Pancreas (tissue), 10 donors: ENCODE results near the gene SEPHS1. TPM values are rescaled to one million over a fixed set of nuclear protein-coding genes. Genes with fewer than 3 reads are reported as not detected.
A peak's percentile ranks its signal among the peaks of the same experiment; 100 is the strongest.

Experiments
- ATAC-seq, 4 donors: fragments of 200-7000 bp; cut with Tn5 transposase; one replicate each; pipeline versions ENCODE4 v1.8.0 to v1.9.1; 2020; ENCODE audit warnings: mild to moderate bottlenecking in 4 of 4, moderate library complexity in 4 of 4
- DNase-seq, 6 donors: peaks; one replicate each; pipeline ENCODE4 v3.0.0-alpha.2; 2020
- FAIRE-seq: peaks from 2 replicates; lab custom pipeline; 2012; peaks lifted over from hg19 to GRCh38; lab: Jason Lieb, UNC
- H3K27ac ChIP-seq, 4 donors: fragments of 200-600 bp; sonication (generic); 1 replicate in 3 of 4; 2 replicates in 1 of 4; pipeline versions ENCODE4 v1.5.0 to v1.8.0; 2020
- H3K27me3 ChIP-seq, 4 donors: fragments of 200-600 bp; one replicate each; pipeline ENCODE4 v1.8.0; 2021
- H3K36me3 ChIP-seq, 3 donors: fragments of 200-600 bp; sonication (generic) in 1 of 3; one replicate each; pipeline versions ENCODE4 v1.5.0 to v1.8.0; 2020 to 2021
- H3K4me1 ChIP-seq, 3 donors: fragments of 200-600 bp; one replicate each; pipeline ENCODE4 v1.8.0; 2021
- H3K4me3 ChIP-seq, 4 donors: fragments of 200-600 bp; sonication (generic) in 2 of 4; one replicate each; pipeline versions ENCODE4 v1.5.0 to v1.8.0; 2020 to 2021
- H3K9me3 ChIP-seq, 4 donors: fragments of 200-600 bp; one replicate each; pipeline ENCODE4 v1.8.0; 2021
- WGBS, 2 donors: extraction: QIAGEN DNeasy Blood & Tissue Kit; methylation state at CpG; one replicate each; pipeline ENCODE4 v1.1.7; 2013; 5-methylcytosine and 5-hydroxymethylcytosine counted together
- intact Hi-C, 3 donors: fragments of 100-400 bp; cut with DNase I; formaldehyde crosslinking; loops; one replicate each; pipeline versions ENCODE4 v1.11.1 to v1.14.2; 2022
- polyA plus RNA-seq, 2 donors: library from polyadenylated mRNA; stranded (reverse); fragments of 200-250 nt; gene quantifications; one replicate each; pipeline ENCODE4 v1.2.3, GENCODE V29; 2013
- total RNA-seq, 6 donors: library from RNA; stranded (reverse); fragmentation: NEBNext Ultra II Directional in 4 of 6; extraction: Animal tissue kit (Norgen Biotek cat#: 25700) in 4 of 6; gene quantifications; one replicate each; pipeline versions ENCODE4 v1.2.1 to v1.2.4, GENCODE V29; 2021 to 2023
- TF ChIP-seq, protein P1 (sequence below), 4 donors: fragments of 200-600 bp; sonication (generic) in 3 of 4; IDR thresholded peaks; one replicate each; pipeline versions ENCODE4 v1.5.0 to v1.8.0; 2021; ENCODE audit warnings: antibody characterized with exemption in 4 of 4
- donor health status: healthy with polysubstance abuse.
- donor health status: DM: no; HTN: no; CAD: no; lungs with moderate emphysema.
- donor health status: DM: no; HTN: no; CAD: no.
- donor health status: control.
- donor health status: control.
- donor health status: Bipolar disorder and iron deficiency.
- donor health status: DM: yes; HTN: yes; CAD: no.
- donor health status: DM: no; HTN: no; CAD: no.
- donor health status: DM: no; HTN: no; CAD: no.
- donor health status: DM: yes; HTN: yes; CAD: no.

SEPHS1 gene
- total and polyA plus RNA-seq, 8 donors, result 14.3 to 24.6 (median 19.7) TPM

DNA sequence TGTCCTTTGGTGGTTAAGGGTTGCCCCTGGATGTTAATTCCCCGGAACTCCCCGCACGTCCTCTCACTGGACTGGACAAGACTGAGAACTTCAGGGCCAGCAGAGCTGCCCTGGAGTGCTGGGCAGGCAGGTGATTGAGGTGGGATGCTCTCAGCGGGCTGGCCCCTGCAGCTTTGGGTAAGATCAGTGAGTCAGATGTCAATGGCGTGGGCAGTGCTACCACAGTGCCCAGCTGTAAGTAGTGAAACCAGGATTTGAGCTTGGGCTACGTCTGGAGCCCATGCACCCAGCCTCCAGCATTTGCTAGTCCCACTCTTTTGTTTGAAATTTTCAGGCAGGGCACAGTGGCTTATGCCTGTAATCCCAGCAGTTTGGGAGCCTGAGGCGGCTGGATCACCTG, 6.7 kb upstream of the SEPHS1 start:
- ATAC-seq, result no peak
- FAIRE-seq, result no peak
- Histone ChIP-seq H3K9me3 (no peaks in the 10 kb centered on the region), H3K36me3 (no peaks in the 10 kb centered on the region), H3K4me3 (no peak overlapping the region), H3K4me1 (peaks cover 0 to 4% (median 0%) of the 10 kb centered on the region in 3 donors), H3K27ac (no peak overlapping the region), H3K27me3 (no peaks in the 10 kb centered on the region)
- TF ChIP-seq, protein P1, sequence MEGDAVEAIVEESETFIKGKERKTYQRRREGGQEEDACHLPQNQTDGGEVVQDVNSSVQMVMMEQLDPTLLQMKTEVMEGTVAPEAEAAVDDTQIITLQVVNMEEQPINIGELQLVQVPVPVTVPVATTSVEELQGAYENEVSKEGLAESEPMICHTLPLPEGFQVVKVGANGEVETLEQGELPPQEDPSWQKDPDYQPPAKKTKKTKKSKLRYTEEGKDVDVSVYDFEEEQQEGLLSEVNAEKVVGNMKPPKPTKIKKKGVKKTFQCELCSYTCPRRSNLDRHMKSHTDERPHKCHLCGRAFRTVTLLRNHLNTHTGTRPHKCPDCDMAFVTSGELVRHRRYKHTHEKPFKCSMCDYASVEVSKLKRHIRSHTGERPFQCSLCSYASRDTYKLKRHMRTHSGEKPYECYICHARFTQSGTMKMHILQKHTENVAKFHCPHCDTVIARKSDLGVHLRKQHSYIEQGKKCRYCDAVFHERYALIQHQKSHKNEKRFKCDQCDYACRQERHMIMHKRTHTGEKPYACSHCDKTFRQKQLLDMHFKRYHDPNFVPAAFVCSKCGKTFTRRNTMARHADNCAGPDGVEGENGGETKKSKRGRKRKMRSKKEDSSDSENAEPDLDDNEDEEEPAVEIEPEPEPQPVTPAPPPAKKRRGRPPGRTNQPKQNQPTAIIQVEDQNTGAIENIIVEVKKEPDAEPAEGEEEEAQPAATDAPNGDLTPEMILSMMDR (IDR thresholded peaks at IDR 0.05), result no peak
- WGBS, 2 donors, result 81 to 84% methylated on average over 7 of the region's 7 CpGs
- intact Hi-C loops, result no loop called here
- DNase-seq, result no peak

DNA sequence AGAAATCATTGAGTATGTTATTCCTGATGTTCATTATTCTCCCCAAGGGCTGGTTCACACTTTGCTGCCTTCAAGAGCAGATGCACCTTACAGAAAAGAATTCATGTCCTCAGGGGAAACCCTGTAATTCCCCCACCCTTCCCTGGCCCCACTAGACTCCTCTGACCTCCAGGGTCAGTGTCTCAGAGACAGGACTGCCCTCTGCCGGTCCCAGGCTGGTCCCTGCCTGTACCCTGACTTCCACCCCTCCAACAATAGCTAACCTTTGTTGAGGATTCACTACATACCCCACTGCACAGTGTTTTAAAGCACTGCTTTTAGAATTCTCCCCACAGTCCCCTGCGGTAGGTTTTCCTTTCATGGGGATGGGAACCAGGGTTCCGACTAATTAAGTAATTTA, 4.4 kb upstream of the SEPHS1 start:
- Histone ChIP-seq H3K36me3 (no peaks in the 10 kb centered on the region), H3K27me3 (no peaks in the 10 kb centered on the region), H3K4me3 (no peak overlapping the region), H3K9me3 (no peaks in the 10 kb centered on the region), H3K27ac (no peak overlapping the region), H3K4me1 (peaks cover 0 to 4% (median 0%) of the 10 kb centered on the region in 3 donors)
- TF ChIP-seq, protein P1 (IDR thresholded peaks at IDR 0.05), result no peak
- ATAC-seq (no peak), FAIRE-seq (no peak), DNase-seq (no peak)
- intact Hi-C loops, result no loop called here
- WGBS, 2 donors, result 35 to 45% methylated on average over 3 of the region's 3 CpGs

DNA sequence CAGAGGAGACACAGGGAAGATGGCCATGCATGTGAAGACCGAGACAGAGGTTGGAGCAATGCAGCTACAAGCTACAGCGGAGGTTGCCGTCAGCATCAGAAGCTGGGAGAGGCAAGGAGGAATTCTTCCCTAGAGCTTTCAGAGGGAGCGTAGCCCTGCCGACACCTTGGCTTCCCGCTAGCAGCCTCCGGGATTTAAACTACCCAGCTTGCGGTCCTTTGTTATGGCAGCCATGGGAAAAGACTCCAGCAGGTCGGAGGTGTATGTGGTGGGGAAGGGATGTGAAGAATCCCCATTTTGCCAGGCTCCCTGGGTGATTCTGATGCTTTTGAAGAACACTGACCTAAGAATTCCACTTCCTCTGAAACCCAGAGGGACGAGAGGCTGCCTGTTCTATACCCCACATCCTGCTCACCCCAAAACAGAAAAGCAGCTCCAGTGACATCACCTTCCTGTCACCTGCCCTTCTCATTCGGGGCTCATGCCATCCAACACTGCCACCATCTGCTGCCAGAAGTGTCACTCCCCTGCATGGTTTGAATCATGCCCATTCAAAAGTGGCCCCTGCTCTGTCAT, 3.3 kb upstream of the SEPHS1 start:
- Histone ChIP-seq H3K9me3 (no peaks in the 10 kb centered on the region), H3K36me3 (no peaks in the 10 kb centered on the region), H3K27me3 (no peaks in the 10 kb centered on the region), H3K4me1 (peaks cover 0 to 4% (median 0%) of the 10 kb centered on the region in 3 donors), H3K4me3 (no peak overlapping the region), H3K27ac (no peak overlapping the region)
- intact Hi-C loops, result no loop called here
- ATAC-seq, result no peak
- WGBS, 2 donors, result 71 to 75% methylated on average over 11 of the region's 11 CpGs
- TF ChIP-seq, protein P1 (IDR thresholded peaks at IDR 0.05), result no peak
- no peak for FAIRE-seq
- DNase-seq, result no peak

DNA sequence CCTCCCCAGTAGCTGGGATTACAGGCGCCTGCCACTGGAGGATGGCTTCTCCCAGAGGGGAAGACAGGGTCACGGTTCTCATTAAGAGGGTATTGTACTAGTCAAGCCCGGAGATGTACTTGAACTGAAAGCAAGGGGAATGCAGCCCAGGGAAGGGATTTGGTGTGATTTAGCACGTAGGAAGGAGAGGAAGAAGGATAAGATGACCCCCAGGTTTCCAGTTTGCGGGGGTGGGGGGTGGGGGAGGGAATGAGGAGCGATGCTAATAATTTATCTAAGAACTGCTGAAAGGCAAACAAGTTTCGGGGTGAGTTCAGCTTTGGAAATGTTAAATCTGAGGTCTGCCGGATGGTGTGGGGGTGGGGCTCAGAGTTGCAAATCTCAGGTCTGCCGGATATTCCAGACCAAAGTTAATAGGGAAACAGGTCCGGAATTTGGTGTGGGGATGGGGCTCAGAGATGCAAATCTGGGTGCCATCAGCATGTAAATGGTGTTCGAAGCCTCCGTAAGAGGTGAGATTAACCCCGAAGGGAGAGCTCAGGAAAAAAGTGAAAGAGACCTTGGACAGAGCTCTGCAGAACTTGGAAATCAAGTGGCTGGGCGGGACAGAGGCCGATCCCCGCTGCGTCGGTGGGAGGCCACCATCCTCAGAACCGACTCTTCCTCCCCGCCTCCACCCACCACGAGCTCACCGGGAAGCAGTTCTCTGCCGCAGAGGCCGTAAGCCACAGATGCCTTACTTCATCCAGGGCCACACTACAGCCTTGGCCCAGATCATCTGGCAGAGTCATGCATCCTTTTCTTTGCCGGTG, 1.6 kb upstream of the SEPHS1 start:
- no peaks in the 10 kb centered on the region for H3K27me3 ChIP-seq
- TF ChIP-seq, protein P1 (IDR thresholded peaks at IDR 0.05), result no peak
- DNase-seq (peak; percentile 31 to 64 (median 47)), FAIRE-seq (no peak), ATAC-seq (peak in 3 of 4 donors; percentile 15 to 38 (median 37))
- peak overlapping the region; percentile 63 to 82 (median 75) for H3K4me3 ChIP-seq
- peak overlapping the region; percentile 58 to 94 (median 85) for H3K27ac ChIP-seq
- no peaks in the 10 kb centered on the region for H3K36me3 ChIP-seq
- no peaks in the 10 kb centered on the region for H3K9me3 ChIP-seq
- intact Hi-C loops, result no loop called here
- peaks cover 0 to 7% (median 0%) of the 10 kb centered on the region in 3 donors for H3K4me1 ChIP-seq
- WGBS, 2 donors, result 0 to 1% methylated on average over 25 of the region's 25 CpGs
